Breast epithelium (tissue), 4 donors: ENCODE results near the gene RREB1. TPM values are rescaled to one million over a fixed set of nuclear protein-coding genes. Genes with fewer than 3 reads are reported as not detected.
"Not testable (repeated sequence)": the region's sequence is repeated elsewhere in the genome, so short reads cannot be mapped to it uniquely, and the experiment has no call there.

Experiments used
- DNase-seq, 2 donors: peaks; one replicate each; pipeline ENCODE4 v3.0.0-alpha.2; 2019; ENCODE audit warnings: low spot score in 2 of 2
- H3K27ac ChIP-seq, 2 donors: fragments of 200-600 bp; sonication (generic) in 1 of 2; one replicate each; pipeline ENCODE4 v1.5.1; 2016 to 2019; ENCODE audit warnings: mild to moderate bottlenecking in 1 of 2
- H3K27me3 ChIP-seq, 2 donors: fragments of 200-600 bp; sonication (generic) in 1 of 2; one replicate each; pipeline versions ENCODE4 v1.5.1 to v1.6.0; 2017 to 2019; ENCODE audit warnings: control low read depth in 1 of 2, mild to moderate bottlenecking in 1 of 2
- H3K36me3 ChIP-seq: fragments of 200-600 bp; one replicate; pipeline ENCODE4 v1.5.1; 2019
- H3K4me1 ChIP-seq, 2 donors: fragments of 200-600 bp; sonication (generic); one replicate each; pipeline ENCODE4 v1.5.1; 2016 to 2019; ENCODE audit warnings: control low read depth in 1 of 2
- H3K4me3 ChIP-seq, 3 donors: fragments of 200-600 bp; sonication (generic); 1 replicate in 2 of 3; 2 replicates in 1 of 3; pipeline ENCODE4 v1.5.1; 2016 to 2019; ENCODE audit warnings: mild to moderate bottlenecking in 3 of 3, moderate library complexity in 2 of 3
- H3K9me3 ChIP-seq, 2 donors: fragments of 200-600 bp; sonication (generic) in 1 of 2; one replicate each; pipeline ENCODE4 v1.5.1; 2016 to 2019; ENCODE audit warnings: control low read depth in 1 of 2
- POLR2A ChIP-seq: fragments of 450-650 bp; IDR thresholded peaks from one replicate; pipeline ENCODE4 v1.6.1; 2016; ENCODE audit warnings: antibody characterized with exemption, mild to moderate bottlenecking, moderate library complexity
- POLR2AphosphoS5 ChIP-seq, 3 donors: sonication (generic); formaldehyde crosslinking; IDR thresholded peaks; one replicate each; pipeline ENCODE4 v1.6.1; 2017; ENCODE audit warnings: antibody characterized with exemption in 3 of 3
- intact Hi-C: fragments of 100-400 bp; cut with DNase I; formaldehyde crosslinking; loops from one replicate; pipeline ENCODE4 v1.15.1; 2023; ENCODE audit warnings: low total_unique reads
- total RNA-seq, 3 donors: library from RNA; depleted of rRNA; stranded (reverse); fragments of >200 nt; gene quantifications; one replicate each; pipeline ENCODE4 v1.1.0, GENCODE V29; 2016
- TF ChIP-seq, protein P1 (sequence below), 3 donors: fragments of 450-650 bp; IDR thresholded peaks; one replicate each; pipeline ENCODE4 v1.5.1; 2016 to 2017; ENCODE audit warnings: antibody characterized with exemption in 3 of 3, mild to moderate bottlenecking in 3 of 3, moderate library complexity in 3 of 3

The RREB1 gene
- total RNA-seq, 3 donors from 2014 or later = 36.0 to 39.8 (median 39.7) TPM

DNA sequence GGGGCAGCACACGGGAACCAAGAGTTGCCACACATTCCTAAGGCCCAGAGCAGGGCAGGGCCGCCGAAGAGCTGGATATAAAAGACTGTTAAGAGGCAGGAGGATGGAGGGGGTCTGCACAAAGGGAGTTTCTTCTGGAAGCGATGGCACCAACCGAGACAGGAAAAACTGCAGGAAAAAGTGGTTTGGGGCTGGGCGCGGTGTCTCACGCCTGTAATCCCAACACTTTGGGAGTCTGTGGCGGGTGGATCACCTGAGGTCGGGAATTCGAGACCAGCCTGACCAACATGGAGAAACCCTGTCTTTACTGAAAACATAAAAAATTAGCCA is 163.4 kb downstream of the RREB1 start:
- no peak overlapping the region for H3K27ac ChIP-seq
- no peaks in the 10 kb centered on the region for H3K4me1 ChIP-seq
- no peak overlapping the region for H3K4me3 ChIP-seq
- no peak for TF ChIP-seq POLR2A
- H3K36me3 ChIP-seq = no peaks in the 10 kb centered on the region
- no peaks in the 10 kb centered on the region for H3K27me3 ChIP-seq
- intact Hi-C loops = no loop called here
- no peaks in the 10 kb centered on the region for H3K9me3 ChIP-seq
- DNase-seq = no peak

DNA sequence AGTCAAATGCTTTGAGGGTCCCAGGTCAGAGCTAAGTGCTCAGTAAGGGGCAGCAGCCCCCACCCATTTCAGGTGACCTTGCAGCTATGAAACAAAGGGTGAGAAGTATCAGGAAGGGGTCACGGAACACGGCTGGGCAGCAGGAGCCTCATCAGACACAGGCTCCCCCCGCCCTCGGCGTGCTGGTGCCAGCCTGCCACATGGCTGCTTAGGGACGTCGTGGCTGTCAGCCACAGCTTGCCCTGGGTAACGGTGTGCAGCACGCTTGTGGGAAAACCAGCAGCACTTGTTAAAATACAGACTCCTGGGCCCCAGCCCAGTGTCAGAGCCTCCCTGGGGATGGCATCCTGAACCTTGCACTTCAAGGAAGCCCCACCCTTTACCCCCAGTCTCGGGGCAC is 165.9 kb downstream of the RREB1 start:
- Histone ChIP-seq H3K4me1 (no peaks in the 10 kb centered on the region), H3K36me3 (no peaks in the 10 kb centered on the region), H3K4me3 (no peak overlapping the region), H3K27ac (no peak overlapping the region), H3K27me3 (no peaks in the 10 kb centered on the region), H3K9me3 (no peaks in the 10 kb centered on the region)
- TF ChIP-seq POLR2A = no peak
- no peak for TF ChIP-seq POLR2AphosphoS5 (IDR thresholded peaks at IDR 0.05)
- TF ChIP-seq, protein P1, sequence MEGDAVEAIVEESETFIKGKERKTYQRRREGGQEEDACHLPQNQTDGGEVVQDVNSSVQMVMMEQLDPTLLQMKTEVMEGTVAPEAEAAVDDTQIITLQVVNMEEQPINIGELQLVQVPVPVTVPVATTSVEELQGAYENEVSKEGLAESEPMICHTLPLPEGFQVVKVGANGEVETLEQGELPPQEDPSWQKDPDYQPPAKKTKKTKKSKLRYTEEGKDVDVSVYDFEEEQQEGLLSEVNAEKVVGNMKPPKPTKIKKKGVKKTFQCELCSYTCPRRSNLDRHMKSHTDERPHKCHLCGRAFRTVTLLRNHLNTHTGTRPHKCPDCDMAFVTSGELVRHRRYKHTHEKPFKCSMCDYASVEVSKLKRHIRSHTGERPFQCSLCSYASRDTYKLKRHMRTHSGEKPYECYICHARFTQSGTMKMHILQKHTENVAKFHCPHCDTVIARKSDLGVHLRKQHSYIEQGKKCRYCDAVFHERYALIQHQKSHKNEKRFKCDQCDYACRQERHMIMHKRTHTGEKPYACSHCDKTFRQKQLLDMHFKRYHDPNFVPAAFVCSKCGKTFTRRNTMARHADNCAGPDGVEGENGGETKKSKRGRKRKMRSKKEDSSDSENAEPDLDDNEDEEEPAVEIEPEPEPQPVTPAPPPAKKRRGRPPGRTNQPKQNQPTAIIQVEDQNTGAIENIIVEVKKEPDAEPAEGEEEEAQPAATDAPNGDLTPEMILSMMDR (IDR thresholded peaks at IDR 0.05) = no peak
- DNase-seq = no peak
- intact Hi-C loops = no loop called here

DNA sequence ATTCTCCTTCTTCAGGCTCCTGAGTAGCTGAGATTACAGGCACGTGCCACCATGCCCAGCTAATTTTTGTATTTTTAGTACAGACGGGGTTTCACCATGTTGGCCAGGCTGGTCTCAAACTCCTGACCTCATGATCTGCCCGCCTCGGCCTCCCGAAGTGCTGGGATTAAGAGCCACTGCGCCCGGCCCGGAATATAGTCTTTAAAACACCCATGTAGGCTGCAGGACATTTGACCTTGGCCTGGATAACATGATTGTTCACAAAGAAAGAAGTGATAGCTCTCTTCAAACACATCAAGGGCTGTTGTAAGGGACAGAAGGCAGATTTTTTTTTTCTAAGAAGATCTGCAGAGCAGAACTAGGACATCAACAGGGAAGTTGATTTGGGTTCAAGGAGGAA is 166.8 kb downstream of the RREB1 start:
- H3K4me3 ChIP-seq, DNase-seq, H3K27me3 ChIP-seq, H3K9me3 ChIP-seq, H3K4me1 ChIP-seq, intact Hi-C loops, H3K36me3 ChIP-seq, H3K27ac ChIP-seq: not testable (repeated sequence)

DNA sequence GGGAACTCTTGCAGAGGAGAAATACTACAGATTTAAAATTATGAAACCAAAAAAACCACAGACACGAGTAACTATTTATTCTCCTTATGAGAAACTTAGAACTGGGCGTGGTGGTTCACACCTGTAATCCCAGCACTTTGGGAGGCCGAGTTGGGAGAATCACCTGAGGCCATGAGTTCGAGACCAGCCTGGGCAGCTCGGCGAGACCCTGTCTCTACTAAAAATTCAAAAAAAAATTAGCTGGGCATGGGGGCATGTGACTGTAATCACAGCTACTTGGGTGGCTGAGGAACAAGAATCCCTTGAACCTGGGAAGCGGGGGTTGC is 168.4 kb downstream of the RREB1 start:
- intact Hi-C loops = no loop called here
- TF ChIP-seq POLR2A (no peak), POLR2AphosphoS5 (IDR thresholded peaks at IDR 0.05) (no peak)
- TF ChIP-seq, protein P1 (IDR thresholded peaks at IDR 0.05) = no peak
- no peak for DNase-seq
- Histone ChIP-seq H3K27ac (no peak overlapping the region), H3K27me3 (no peaks in the 10 kb centered on the region), H3K9me3 (no peaks in the 10 kb centered on the region), H3K4me1 (no peaks in the 10 kb centered on the region), H3K36me3 (no peaks in the 10 kb centered on the region), H3K4me3 (no peak overlapping the region)

DNA sequence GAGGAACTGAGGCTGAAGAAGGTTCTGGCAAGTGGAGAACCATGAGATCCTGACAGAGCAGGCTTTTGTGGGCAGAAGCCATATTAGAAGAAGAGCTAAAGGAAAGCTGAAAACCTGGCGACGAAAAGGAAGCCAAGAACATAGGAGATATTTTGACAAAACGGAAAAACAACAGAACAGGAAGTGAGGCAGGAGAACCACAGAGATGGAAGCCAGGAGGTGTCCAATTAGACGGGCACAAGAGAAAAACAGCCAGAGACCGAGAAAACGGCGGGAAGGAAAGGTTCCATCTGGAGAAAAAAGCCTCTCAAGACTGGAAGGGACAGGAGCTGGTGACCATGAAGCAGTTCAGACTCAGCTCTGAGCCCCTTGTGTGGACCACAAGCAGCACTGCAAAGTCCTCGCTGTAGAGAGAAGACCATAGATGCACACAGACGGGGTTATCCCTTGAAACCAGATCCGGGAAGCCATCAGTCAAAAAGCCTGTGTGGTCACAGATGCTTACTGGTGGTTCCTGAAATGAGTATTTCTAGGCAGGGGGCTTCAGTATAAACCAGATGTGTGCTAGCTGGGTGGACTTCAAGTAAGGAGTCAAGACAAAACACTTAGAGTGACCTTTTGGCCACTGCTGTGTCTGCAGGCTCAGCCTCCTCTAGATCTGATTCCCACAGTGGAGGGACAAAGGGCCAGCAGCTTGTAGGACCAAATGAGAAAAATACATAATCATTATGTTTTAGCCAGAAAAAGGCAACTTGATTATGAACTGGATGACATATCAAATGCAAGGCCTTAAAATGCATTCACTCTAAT is 174.5 kb downstream of the RREB1 start:
- DNase-seq = no peak
- TF ChIP-seq POLR2AphosphoS5 (IDR thresholded peaks at IDR 0.05) (no peak), POLR2A (no peak)
- TF ChIP-seq, protein P1 (IDR thresholded peaks at IDR 0.05) = no peak
- no peak overlapping the region for H3K4me3 ChIP-seq
- no peaks in the 10 kb centered on the region for H3K4me1 ChIP-seq
- no peak overlapping the region for H3K27ac ChIP-seq
- no peaks in the 10 kb centered on the region for H3K9me3 ChIP-seq
- H3K36me3 ChIP-seq = no peaks in the 10 kb centered on the region
- intact Hi-C loops = no loop called here
- H3K27me3 ChIP-seq = no peaks in the 10 kb centered on the region

DNA sequence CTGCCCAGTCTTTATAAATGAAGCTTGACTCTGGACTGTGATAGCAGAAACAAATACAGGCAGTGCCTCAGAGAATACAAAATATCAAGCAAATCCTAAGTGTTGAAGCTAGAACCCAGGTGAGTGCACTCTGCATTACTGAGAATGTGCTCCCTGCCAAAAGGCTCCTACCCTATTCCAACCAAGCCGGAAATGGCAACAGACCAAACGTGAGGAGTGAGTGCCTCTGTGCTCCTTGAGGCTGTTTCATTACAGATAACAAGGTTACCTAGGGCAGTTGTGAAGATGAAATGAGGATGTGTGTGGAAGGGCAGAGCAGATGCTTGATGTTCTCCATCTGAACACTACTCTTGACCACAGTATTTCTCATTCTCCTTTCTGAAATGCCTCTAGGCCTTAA is 175.9 kb downstream of the RREB1 start:
- TF ChIP-seq, protein P1 (IDR thresholded peaks at IDR 0.05) = no peak
- no peak for TF ChIP-seq POLR2AphosphoS5 (IDR thresholded peaks at IDR 0.05)
- TF ChIP-seq POLR2A = no peak

More for the DNA sequence above, 175.9 kb downstream of the RREB1 start:
- Histone ChIP-seq H3K9me3 (no peaks in the 10 kb centered on the region), H3K4me1 (no peaks in the 10 kb centered on the region), H3K27ac (no peak overlapping the region), H3K36me3 (peaks cover 2% of the 10 kb centered on the region), H3K4me3 (no peak overlapping the region), H3K27me3 (no peaks in the 10 kb centered on the region)
- intact Hi-C loops = no loop called here
- no peak for DNase-seq
